AG10803 (cell line): Measurements from ENCODE around the gene MED29.

ENCODE experiments used
- DNase-seq: peaks from one replicate; pipeline ENCODE4 v3.0.0; 2010; ENCODE audit warnings: low read depth
- H3K4me3 ChIP-seq: 2 replicates; pipeline ENCODE4 v1.5.1; 2011; ENCODE audit warnings: mild to moderate bottlenecking, low read length, control low read depth
- TF ChIP-seq, protein P1 (sequence below): conservative IDR thresholded peaks from 2 replicates; pipeline ENCODE4 v1.5.1; 2011; ENCODE audit warnings: mild to moderate bottlenecking, low read length, control low read depth, inconsistent platforms

Gene MED29

GRCh38 chr19:39380521-39381502 lies 10.4 kb upstream of the MED29 start:
- TF ChIP-seq, protein P1, sequence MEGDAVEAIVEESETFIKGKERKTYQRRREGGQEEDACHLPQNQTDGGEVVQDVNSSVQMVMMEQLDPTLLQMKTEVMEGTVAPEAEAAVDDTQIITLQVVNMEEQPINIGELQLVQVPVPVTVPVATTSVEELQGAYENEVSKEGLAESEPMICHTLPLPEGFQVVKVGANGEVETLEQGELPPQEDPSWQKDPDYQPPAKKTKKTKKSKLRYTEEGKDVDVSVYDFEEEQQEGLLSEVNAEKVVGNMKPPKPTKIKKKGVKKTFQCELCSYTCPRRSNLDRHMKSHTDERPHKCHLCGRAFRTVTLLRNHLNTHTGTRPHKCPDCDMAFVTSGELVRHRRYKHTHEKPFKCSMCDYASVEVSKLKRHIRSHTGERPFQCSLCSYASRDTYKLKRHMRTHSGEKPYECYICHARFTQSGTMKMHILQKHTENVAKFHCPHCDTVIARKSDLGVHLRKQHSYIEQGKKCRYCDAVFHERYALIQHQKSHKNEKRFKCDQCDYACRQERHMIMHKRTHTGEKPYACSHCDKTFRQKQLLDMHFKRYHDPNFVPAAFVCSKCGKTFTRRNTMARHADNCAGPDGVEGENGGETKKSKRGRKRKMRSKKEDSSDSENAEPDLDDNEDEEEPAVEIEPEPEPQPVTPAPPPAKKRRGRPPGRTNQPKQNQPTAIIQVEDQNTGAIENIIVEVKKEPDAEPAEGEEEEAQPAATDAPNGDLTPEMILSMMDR = no peak
- no peak overlapping the region for H3K4me3 ChIP-seq
- DNase-seq = no peak

DNA sequence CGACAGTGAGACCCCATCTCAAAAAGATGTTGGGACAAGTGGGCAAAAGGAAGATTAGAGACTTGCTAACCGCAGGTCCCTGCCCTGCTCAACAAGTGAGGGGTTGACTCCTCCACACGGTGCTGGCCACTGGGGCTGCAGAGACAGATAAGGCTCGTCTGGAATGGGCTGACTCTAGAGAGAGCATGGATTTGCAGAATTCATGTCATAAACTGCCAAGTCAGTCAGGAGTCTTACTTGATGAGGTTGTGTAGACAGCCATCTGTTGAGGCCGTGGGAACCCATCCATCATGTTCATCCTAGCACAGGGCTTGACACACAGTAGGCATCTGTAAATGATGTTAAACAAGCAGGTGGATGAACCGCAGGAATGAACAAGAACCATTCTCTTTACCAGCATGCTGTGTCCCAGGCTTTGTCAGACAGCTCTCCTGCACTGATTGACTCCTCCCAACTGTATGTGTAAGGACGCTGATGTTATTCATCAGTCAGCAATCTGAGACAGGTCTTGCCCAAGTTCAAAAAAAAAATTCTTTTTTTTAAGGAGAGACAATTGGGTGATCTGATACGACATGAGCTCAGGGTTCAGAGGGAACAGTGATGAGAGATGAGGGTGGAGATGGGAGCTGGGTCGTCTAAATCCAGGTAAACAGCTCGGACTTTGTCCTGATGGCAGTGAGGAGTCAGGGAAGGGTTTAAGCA lies 9.1 kb upstream of the MED29 start:
- TF ChIP-seq, protein P1 = no peak
- DNase-seq = no peak
- H3K4me3 ChIP-seq = no peak overlapping the region

GRCh38 chr19:39382991-39383828 lies 8.0 kb upstream of the MED29 start:
- TF ChIP-seq, protein P1 = no peak

GRCh38 chr19:39384839-39385568 lies 6.2 kb upstream of the MED29 start:
- DNase-seq = no peak
- TF ChIP-seq, protein P1 = no peak
- no peak overlapping the region for H3K4me3 ChIP-seq

More at GRCh38 chr19:39382991-39383828, 8.0 kb upstream of the MED29 start:
- H3K4me3 ChIP-seq = no peak overlapping the region
- no peak for DNase-seq

DNA sequence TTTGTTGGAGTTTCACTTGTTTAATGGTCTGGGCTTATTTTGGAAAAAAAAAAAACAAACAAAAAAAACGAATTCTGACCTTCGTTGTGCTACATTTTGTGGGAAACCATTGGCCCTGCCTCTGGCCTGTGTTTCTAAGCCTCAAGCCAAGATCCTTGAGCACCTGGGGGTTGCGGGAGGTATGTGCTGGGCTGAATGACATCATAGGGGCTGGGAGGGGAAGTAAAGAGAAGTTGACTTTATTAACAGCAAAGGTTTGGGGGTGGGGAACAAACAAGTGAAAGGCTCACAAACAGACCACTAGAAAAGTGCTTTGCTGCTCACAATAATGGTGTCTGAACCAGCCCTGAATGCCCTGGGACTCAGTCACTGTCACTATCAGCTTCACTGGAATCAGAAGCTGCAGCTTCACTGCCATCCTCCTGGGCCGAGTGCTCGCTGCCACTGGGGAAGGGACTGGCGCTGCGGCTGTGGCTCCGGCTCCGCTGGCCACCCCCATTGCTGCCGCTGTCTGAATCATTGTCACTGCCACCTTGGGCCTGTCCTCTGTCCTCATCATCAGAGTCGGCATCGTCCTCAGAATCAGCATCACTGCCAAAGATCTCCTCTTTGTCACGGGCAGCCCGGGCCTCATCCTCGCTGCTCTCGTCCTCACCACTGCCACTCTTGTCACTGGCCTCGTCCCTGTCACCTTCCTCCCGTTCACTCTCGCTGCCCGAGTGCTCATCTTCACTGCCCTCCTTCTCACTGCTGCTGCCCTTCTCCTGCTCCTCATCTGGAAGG lies 5.4 kb upstream of the MED29 start:
- no peak for DNase-seq
- H3K4me3 ChIP-seq = no peak overlapping the region
- TF ChIP-seq, protein P1 = no peak

DNA sequence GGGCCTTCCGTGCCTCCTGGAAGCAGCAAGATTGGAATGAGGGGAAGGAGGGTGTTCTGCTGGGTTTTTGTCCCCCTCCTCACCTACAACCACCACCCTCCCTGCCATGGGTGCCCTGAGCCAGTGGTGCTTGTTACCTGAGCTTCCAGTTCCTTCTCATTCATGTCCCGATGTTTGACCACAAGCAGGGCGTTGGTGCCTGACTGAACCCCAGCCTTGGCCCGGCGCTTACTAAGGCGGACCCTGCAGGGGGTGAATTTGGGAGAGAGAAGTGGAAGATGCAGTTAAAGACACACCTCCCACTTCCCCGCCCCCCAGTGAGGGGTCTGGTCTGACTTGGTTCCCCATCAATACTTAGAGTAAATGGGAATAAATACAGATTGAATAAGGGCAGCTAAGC lies 4.6 kb upstream of the MED29 start:
- DNase-seq = no peak
- H3K4me3 ChIP-seq = no peak overlapping the region
- TF ChIP-seq, protein P1 = no peak
